Measurements from ENCODE around the gene GPR55. TPM values are rescaled to one million over a fixed set of nuclear protein-coding genes. Genes with fewer than 3 reads are reported as not detected.

The GPR55 gene
- polyA plus RNA-seq, 1 donor from 2014 or later = not detected

GRCh38 chr2:230898016-230898712 lies 26.9 kb downstream of the GPR55 start:
- Histone ChIP-seq H3K9me2 (ENCODE audit: insufficient read depth, low read length) (no peaks in the 10 kb centered on the region), H3K4me3 (ENCODE audit: low read length) (no peak overlapping the region), H3K4me2 (ENCODE audit: low read length) (no peak overlapping the region), H3F3A (ENCODE audit: insufficient read depth, low read length, poor library complexity, severe bottlenecking) (no peaks in the 10 kb centered on the region), H3K9ac (ENCODE audit: low read length) (peak overlapping the region; percentile 73), H2AFZ (ENCODE audit: low read depth, low read length) (no peak overlapping the region), H3K79me2 (replicated peaks; ENCODE audit: insufficient read depth, low read length) (no peaks in the 10 kb centered on the region), H3K9me3 (ENCODE audit: low read length) (no peaks in the 10 kb centered on the region), H4K20me1 (ENCODE audit: insufficient read depth) (no peaks in the 10 kb centered on the region), H3K27ac (ENCODE audit: low read length) (peak overlapping the region; percentile 96), H3K27me3 (ENCODE audit: insufficient read depth, low read depth, low read length) (no peaks in the 10 kb centered on the region), H3K36me3 (ENCODE audit: insufficient read depth, low read length) (no peaks in the 10 kb centered on the region)
- TF ChIP-seq POLR2AphosphoS5 (IDR thresholded peaks at IDR 0.05) = no peak
- TF ChIP-seq RAD21 (conservative IDR thresholded peaks at IDR 0.05) = no peak
- no peak for TF ChIP-seq EZH2 (IDR thresholded peaks at IDR 0.05; ENCODE audit: borderline replicate concordance, insufficient read depth, low read length, poor library complexity, severe bottlenecking)
- TF ChIP-seq REST (IDR thresholded peaks at IDR 0.05; ENCODE audit: borderline replicate concordance) = no peak

GRCh38 chr2:230896346-230897115 lies 28.5 kb downstream of the GPR55 start:
- no peaks in the 10 kb centered on the region for H3K36me3 ChIP-seq (ENCODE audit: insufficient read depth, low read length)
- H2AFZ ChIP-seq (ENCODE audit: low read depth, low read length) = no peak overlapping the region
- H3K9ac ChIP-seq (ENCODE audit: low read length) = no peak overlapping the region
- H3K27ac ChIP-seq (ENCODE audit: low read length) = no peak overlapping the region
- no peaks in the 10 kb centered on the region for H3K9me2 ChIP-seq (ENCODE audit: insufficient read depth, low read length)
- no peaks in the 10 kb centered on the region for H3K27me3 ChIP-seq (ENCODE audit: insufficient read depth, low read depth, low read length)
- no peak overlapping the region for H3K4me2 ChIP-seq (ENCODE audit: low read length)
- no peaks in the 10 kb centered on the region for H3K79me2 ChIP-seq (replicated peaks; ENCODE audit: insufficient read depth, low read length)
- H3F3A ChIP-seq (ENCODE audit: insufficient read depth, low read length, poor library complexity, severe bottlenecking) = no peaks in the 10 kb centered on the region
- no peaks in the 10 kb centered on the region for H4K20me1 ChIP-seq (ENCODE audit: insufficient read depth)
- H3K9me3 ChIP-seq (ENCODE audit: low read length) = no peaks in the 10 kb centered on the region
- H3K4me3 ChIP-seq (ENCODE audit: low read length) = no peak overlapping the region
- TF ChIP-seq MXI1 (conservative IDR thresholded peaks at IDR 0.05; ENCODE audit: poor library complexity, severe bottlenecking) = no peak
- TF ChIP-seq RAD21 (conservative IDR thresholded peaks at IDR 0.05) = no peak

- no peaks in the 10 kb centered on the region for H3K9me3 ChIP-seq (ENCODE audit: low read length)
- H3F3A ChIP-seq (ENCODE audit: insufficient read depth, low read length, poor library complexity, severe bottlenecking) = no peaks in the 10 kb centered on the region
- H3K79me2 ChIP-seq (replicated peaks; ENCODE audit: insufficient read depth, low read length) = no peaks in the 10 kb centered on the region
- no peak for TF ChIP-seq POLR2AphosphoS5 (IDR thresholded peaks at IDR 0.05)
- no peak for TF ChIP-seq CTCF (IDR thresholded peaks at IDR 0.05; ENCODE audit: poor library complexity, severe bottlenecking)
- TF ChIP-seq REST (IDR thresholded peaks at IDR 0.05; ENCODE audit: borderline replicate concordance) = no peak
- no peak for TF ChIP-seq EZH2 (IDR thresholded peaks at IDR 0.05; ENCODE audit: borderline replicate concordance, insufficient read depth, low read length, poor library complexity, severe bottlenecking)
- no peak for TF ChIP-seq TAF1 (IDR thresholded peaks at IDR 0.05; ENCODE audit: low read depth)
- TF ChIP-seq MXI1 (conservative IDR thresholded peaks at IDR 0.05; ENCODE audit: poor library complexity, severe bottlenecking) = no peak
- no peak for TF ChIP-seq SMC3 (conservative IDR thresholded peaks at IDR 0.05; ENCODE audit: poor library complexity)
- TF ChIP-seq EP300 (conservative IDR thresholded peaks at IDR 0.05; ENCODE audit: poor library complexity, severe bottlenecking) = no peak
- no peak for TF ChIP-seq RAD21 (conservative IDR thresholded peaks at IDR 0.05)
- H3K27me3 ChIP-seq (ENCODE audit: insufficient read depth, low read depth, low read length) = no peaks in the 10 kb centered on the region
- no peak overlapping the region for H3K4me3 ChIP-seq (ENCODE audit: low read length)
- no peaks in the 10 kb centered on the region for H4K20me1 ChIP-seq (ENCODE audit: insufficient read depth)
- no peak overlapping the region for H2AFZ ChIP-seq (ENCODE audit: low read depth, low read length)
- no peak overlapping the region for H3K9ac ChIP-seq (ENCODE audit: low read length)
- H3K36me3 ChIP-seq (ENCODE audit: insufficient read depth, low read length) = no peaks in the 10 kb centered on the region
- H3K4me2 ChIP-seq (ENCODE audit: low read length) = no peak overlapping the region
- H3K9me2 ChIP-seq (ENCODE audit: insufficient read depth, low read length) = no peaks in the 10 kb centered on the region
- H3K27ac ChIP-seq (ENCODE audit: low read length) = no peak overlapping the region
Observed at GRCh38 chr2:230895536-230896345, 29.3 kb downstream of the GPR55 start.

Measured in neural cell (in vitro differentiated cells).